ENCODE measurements around the gene MC4R.

DNA sequence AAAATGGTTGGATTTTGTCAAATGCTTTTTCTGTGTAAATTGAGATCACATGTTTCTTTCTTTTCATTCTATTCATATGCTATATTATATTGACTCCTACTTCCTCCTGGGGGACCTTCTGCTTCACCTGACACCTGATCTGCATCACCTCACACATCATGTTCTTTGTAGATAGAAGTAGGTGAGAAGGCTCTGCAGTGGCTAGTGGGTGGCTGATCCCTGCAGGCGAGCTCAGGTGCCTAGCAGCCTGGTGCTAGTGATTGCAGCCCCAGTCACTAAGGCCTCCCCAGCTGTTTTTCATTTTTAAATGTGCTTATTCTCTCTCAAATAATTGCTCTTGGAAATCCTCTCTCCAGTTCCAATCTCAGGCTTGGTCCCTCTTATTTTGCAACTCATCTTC is 33.6 kb downstream of the MC4R start:
- TF ChIP-seq POLR2A (IDR thresholded peaks at IDR 0.05; ENCODE audit: low read depth, low read length) (no peak), POLR2AphosphoS5 (IDR thresholded peaks at IDR 0.05; ENCODE audit: low read depth, low read length) (no peak), TAF1 (IDR thresholded peaks at IDR 0.05; ENCODE audit: borderline replicate concordance, low read depth, low read length) (no peak)
